ENCODE data around the gene MEOX2.

The MEOX2 gene

DNA sequence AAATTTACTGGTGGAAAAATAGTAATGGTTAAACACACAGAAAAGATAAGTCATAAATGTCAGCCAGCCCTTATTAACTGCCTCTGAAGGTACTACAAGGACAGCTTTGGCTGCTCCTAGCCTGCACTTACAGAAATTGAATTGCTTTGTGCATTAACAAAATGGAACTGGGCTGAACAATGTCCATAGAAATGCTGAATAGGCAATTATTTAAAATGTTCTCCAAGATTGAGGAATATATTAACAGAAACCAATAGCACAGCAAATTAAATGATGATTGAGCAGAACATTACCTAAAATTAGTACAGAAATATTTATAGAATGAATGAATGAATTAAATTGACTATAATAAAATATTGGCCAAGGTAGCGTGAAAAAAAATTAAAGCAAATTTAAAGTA, 82.3 kb downstream of the MEOX2 start:
- no peak overlapping the region for H2AK5ac ChIP-seq (ENCODE audit: low read length, severe bottlenecking)
- H2AFZ ChIP-seq (ENCODE audit: low read depth, low read length) = no peak overlapping the region
- DNase-seq = no peak
- no CpG with 5 or more reads among the region's 1 CpG for WGBS
- H3K18ac ChIP-seq (ENCODE audit: low read depth in 1 of 2, low read length in 2 of 2) = no peak overlapping the region
- peaks cover 6% of the 10 kb centered on the region for H3K9me3 ChIP-seq (ENCODE audit: control insufficient read depth, low read length)
- no peak overlapping the region for H3K23ac ChIP-seq (ENCODE audit: low read length in 2 of 2)
- no peaks in the 10 kb centered on the region for H3K4me1 ChIP-seq (ENCODE audit: control insufficient read depth, insufficient read depth, low read depth, low read length)
- H3K4ac ChIP-seq (ENCODE audit: low read depth in 1 of 2, low read length in 2 of 2) = no peak overlapping the region
- H3K4me3 ChIP-seq (ENCODE audit: insufficient read depth in 1 of 2, low read depth in 1 of 2, low read length in 2 of 2) = no peak overlapping the region
- H2BK12ac ChIP-seq (ENCODE audit: low read length in 2 of 2) = no peak overlapping the region
- no peak overlapping the region for H3K4me2 ChIP-seq (ENCODE audit: low read length, poor library complexity, severe bottlenecking)
- H3K79me1 ChIP-seq (replicated peaks; ENCODE audit: low read length, poor library complexity, severe bottlenecking) = no peaks in the 10 kb centered on the region
- H2BK120ac ChIP-seq (ENCODE audit: low read depth, low read length) = no peak overlapping the region
- H2BK5ac ChIP-seq (ENCODE audit: low read depth, low read length, poor library complexity, severe bottlenecking) = no peak overlapping the region
- no peak overlapping the region for H2BK15ac ChIP-seq (ENCODE audit: low read depth, poor library complexity, severe bottlenecking)
- no peak overlapping the region for H3K27ac ChIP-seq (ENCODE audit: low read length, poor library complexity, severe bottlenecking)
- H3K14ac ChIP-seq (ENCODE audit: low read length in 2 of 2) = no peak overlapping the region
- no peak overlapping the region for H3K9ac ChIP-seq (ENCODE audit: low read length)
- H3K27me3 ChIP-seq (ENCODE audit: control insufficient read depth in 1 of 2, insufficient read depth in 1 of 2, low read length in 2 of 2) = no peaks in the 10 kb centered on the region
- no peak overlapping the region for H4K91ac ChIP-seq (ENCODE audit: low read length)
- no peaks in the 10 kb centered on the region for H3K36me3 ChIP-seq (ENCODE audit: control insufficient read depth in 1 of 2, insufficient read depth in 2 of 2, low read depth in 1 of 2, low read length in 2 of 2)
- no peak overlapping the region for H4K8ac ChIP-seq (ENCODE audit: low read length)

DNA sequence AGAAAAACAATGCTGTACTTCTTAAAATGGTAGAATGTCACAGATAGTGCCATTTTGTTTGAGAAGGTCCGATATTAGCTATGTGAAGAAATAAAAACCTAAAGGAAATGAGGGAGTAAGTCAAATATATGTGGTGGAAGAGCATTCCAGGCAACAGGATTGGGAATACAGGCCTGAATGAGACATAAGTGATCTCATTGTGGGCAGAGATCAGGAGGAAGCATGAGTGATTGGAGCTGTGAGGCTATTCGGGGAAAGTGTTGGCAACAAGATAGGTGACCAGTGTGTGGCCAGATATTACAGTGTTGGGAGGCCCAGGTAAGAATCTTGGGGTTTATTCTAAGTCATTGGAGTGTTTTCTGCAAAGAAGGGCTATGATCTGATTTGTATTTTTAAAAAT, 83.4 kb downstream of the MEOX2 start:
- H3K4me3 ChIP-seq (ENCODE audit: insufficient read depth in 1 of 2, low read depth in 1 of 2, low read length in 2 of 2) = no peak overlapping the region
- H3K18ac ChIP-seq (ENCODE audit: low read depth in 1 of 2, low read length in 2 of 2) = no peak overlapping the region
- no peaks in the 10 kb centered on the region for H3K27me3 ChIP-seq (ENCODE audit: control insufficient read depth in 1 of 2, insufficient read depth in 1 of 2, low read length in 2 of 2)
- DNase-seq = no peak
- no peak overlapping the region for H2AK5ac ChIP-seq (ENCODE audit: low read length, severe bottlenecking)
- H3K14ac ChIP-seq (ENCODE audit: low read length in 2 of 2) = no peak overlapping the region
- no peaks in the 10 kb centered on the region for H3K36me3 ChIP-seq (ENCODE audit: control insufficient read depth in 1 of 2, insufficient read depth in 2 of 2, low read depth in 1 of 2, low read length in 2 of 2)
- H3K9me3 ChIP-seq (ENCODE audit: control insufficient read depth, low read length) = peaks cover 6% of the 10 kb centered on the region
- no peak overlapping the region for H3K23ac ChIP-seq (ENCODE audit: low read length in 2 of 2)
- no peak overlapping the region for H2AFZ ChIP-seq (ENCODE audit: low read depth, low read length)
- H3K27ac ChIP-seq (ENCODE audit: low read length, poor library complexity, severe bottlenecking) = peak overlapping the region; percentile 45
- no peak overlapping the region for H2BK120ac ChIP-seq (ENCODE audit: low read depth, low read length)
- no peak overlapping the region for H2BK5ac ChIP-seq (ENCODE audit: low read depth, low read length, poor library complexity, severe bottlenecking)
- no peak overlapping the region for H2BK15ac ChIP-seq (ENCODE audit: low read depth, poor library complexity, severe bottlenecking)
- WGBS = 46% methylated on average over 2 of the region's 2 CpGs
- no peak overlapping the region for H3K4me2 ChIP-seq (ENCODE audit: low read length, poor library complexity, severe bottlenecking)
- H3K4me1 ChIP-seq (ENCODE audit: control insufficient read depth, insufficient read depth, low read depth, low read length) = peaks cover 3% of the 10 kb centered on the region
- H4K91ac ChIP-seq (ENCODE audit: low read length) = no peak overlapping the region
- no peak overlapping the region for H3K4ac ChIP-seq (ENCODE audit: low read depth in 1 of 2, low read length in 2 of 2)
- H3K79me1 ChIP-seq (replicated peaks; ENCODE audit: low read length, poor library complexity, severe bottlenecking) = no peaks in the 10 kb centered on the region
- no peak overlapping the region for H2BK12ac ChIP-seq (ENCODE audit: low read length in 2 of 2)
- H4K8ac ChIP-seq (ENCODE audit: low read length) = no peak overlapping the region
- H3K9ac ChIP-seq (ENCODE audit: low read length) = no peak overlapping the region

DNA sequence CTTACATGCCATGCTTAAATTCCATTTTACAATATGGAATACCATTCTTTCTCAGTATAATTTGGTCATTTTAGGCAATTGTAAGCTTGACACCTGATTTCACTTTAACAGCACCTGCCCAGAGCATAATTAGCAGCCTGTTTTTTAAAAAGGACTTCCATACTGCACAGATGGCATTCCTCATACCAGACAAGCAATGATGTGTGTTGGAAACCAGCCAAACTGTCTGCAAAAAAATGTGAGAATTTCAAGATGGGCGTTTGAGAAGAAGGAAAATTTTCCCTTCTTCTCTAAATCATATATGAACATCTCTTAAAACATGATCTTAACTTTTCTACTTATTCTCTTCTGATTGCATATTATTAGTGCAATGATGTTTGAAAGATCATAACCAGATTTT, 84.2 kb downstream of the MEOX2 start:
- Histone ChIP-seq H3K4ac (ENCODE audit: low read depth in 1 of 2, low read length in 2 of 2) (no peak overlapping the region), H3K18ac (ENCODE audit: low read depth in 1 of 2, low read length in 2 of 2) (no peak overlapping the region), H3K27ac (ENCODE audit: low read length, poor library complexity, severe bottlenecking) (no peak overlapping the region), H3K27me3 (ENCODE audit: control insufficient read depth in 1 of 2, insufficient read depth in 1 of 2, low read length in 2 of 2) (no peaks in the 10 kb centered on the region), H3K9ac (ENCODE audit: low read length) (no peak overlapping the region), H4K91ac (ENCODE audit: low read length) (no peak overlapping the region), H2BK120ac (ENCODE audit: low read depth, low read length) (no peak overlapping the region), H2AFZ (ENCODE audit: low read depth, low read length) (no peak overlapping the region), H3K4me1 (ENCODE audit: control insufficient read depth, insufficient read depth, low read depth, low read length) (peaks cover 3% of the 10 kb centered on the region), H2AK5ac (ENCODE audit: low read length, severe bottlenecking) (no peak overlapping the region), H3K79me1 (replicated peaks; ENCODE audit: low read length, poor library complexity, severe bottlenecking) (no peaks in the 10 kb centered on the region), H3K36me3 (ENCODE audit: control insufficient read depth in 1 of 2, insufficient read depth in 2 of 2, low read depth in 1 of 2, low read length in 2 of 2) (no peaks in the 10 kb centered on the region), H4K8ac (ENCODE audit: low read length) (no peak overlapping the region), H2BK12ac (ENCODE audit: low read length in 2 of 2) (no peak overlapping the region), H3K9me3 (ENCODE audit: control insufficient read depth, low read length) (peaks cover 6% of the 10 kb centered on the region), H2BK15ac (ENCODE audit: low read depth, poor library complexity, severe bottlenecking) (no peak overlapping the region), H3K14ac (ENCODE audit: low read length in 2 of 2) (no peak overlapping the region), H3K23ac (ENCODE audit: low read length in 2 of 2) (no peak overlapping the region), H3K4me2 (ENCODE audit: low read length, poor library complexity, severe bottlenecking) (no peak overlapping the region), H2BK5ac (ENCODE audit: low read depth, low read length, poor library complexity, severe bottlenecking) (no peak overlapping the region), H3K4me3 (ENCODE audit: insufficient read depth in 1 of 2, low read depth in 1 of 2, low read length in 2 of 2) (no peak overlapping the region)
- DNase-seq = peak; percentile 3
- WGBS = no CpG with 5 or more reads among the region's 1 CpG

DNA sequence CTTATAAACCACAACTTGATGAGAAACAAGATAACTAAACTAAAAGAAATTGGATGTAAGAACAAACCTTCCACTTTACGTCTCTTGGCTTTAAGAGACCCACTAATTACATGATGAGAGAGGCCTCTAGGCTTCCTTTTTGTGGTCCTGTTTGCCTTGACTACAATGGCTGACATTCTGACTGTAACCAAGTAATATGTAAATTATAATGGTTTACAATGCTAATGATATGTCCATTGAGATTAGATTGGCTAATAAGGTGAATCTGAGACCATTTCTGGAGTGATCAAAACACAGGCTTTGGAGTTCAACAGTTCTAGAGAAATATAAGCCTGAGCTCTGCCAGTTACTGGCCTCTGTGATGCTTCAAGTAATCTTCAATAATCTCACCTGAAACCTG, 85.3 kb downstream of the MEOX2 start:
- Histone ChIP-seq H3K9ac (ENCODE audit: low read length) (no peak overlapping the region), H3K79me1 (replicated peaks; ENCODE audit: low read length, poor library complexity, severe bottlenecking) (no peaks in the 10 kb centered on the region), H4K8ac (ENCODE audit: low read length) (no peak overlapping the region), H3K14ac (ENCODE audit: low read length in 2 of 2) (no peak overlapping the region), H3K4me3 (ENCODE audit: insufficient read depth in 1 of 2, low read depth in 1 of 2, low read length in 2 of 2) (no peak overlapping the region), H3K23ac (ENCODE audit: low read length in 2 of 2) (no peak overlapping the region), H2BK120ac (ENCODE audit: low read depth, low read length) (no peak overlapping the region), H3K27ac (ENCODE audit: low read length, poor library complexity, severe bottlenecking) (no peak overlapping the region), H3K9me3 (ENCODE audit: control insufficient read depth, low read length) (peaks cover 6% of the 10 kb centered on the region), H2AK5ac (ENCODE audit: low read length, severe bottlenecking) (no peak overlapping the region), H3K18ac (ENCODE audit: low read depth in 1 of 2, low read length in 2 of 2) (no peak overlapping the region), H2BK15ac (ENCODE audit: low read depth, poor library complexity, severe bottlenecking) (no peak overlapping the region), H3K36me3 (ENCODE audit: control insufficient read depth in 1 of 2, insufficient read depth in 2 of 2, low read depth in 1 of 2, low read length in 2 of 2) (no peaks in the 10 kb centered on the region), H2BK12ac (ENCODE audit: low read length in 2 of 2) (no peak overlapping the region), H2AFZ (ENCODE audit: low read depth, low read length) (no peak overlapping the region), H3K4me1 (ENCODE audit: control insufficient read depth, insufficient read depth, low read depth, low read length) (peaks cover 3% of the 10 kb centered on the region), H4K91ac (ENCODE audit: low read length) (no peak overlapping the region), H2BK5ac (ENCODE audit: low read depth, low read length, poor library complexity, severe bottlenecking) (no peak overlapping the region), H3K4ac (ENCODE audit: low read depth in 1 of 2, low read length in 2 of 2) (no peak overlapping the region), H3K27me3 (ENCODE audit: control insufficient read depth in 1 of 2, insufficient read depth in 1 of 2, low read length in 2 of 2) (no peaks in the 10 kb centered on the region), H3K4me2 (ENCODE audit: low read length, poor library complexity, severe bottlenecking) (no peak overlapping the region)
- DNase-seq = no peak
- WGBS = no CpG with 5 or more reads among the region's 1 CpG

All from mesenchymal stem cell (in vitro differentiated cells and primary cell).